Bronchial epithelial cell (primary cell): Measurements from ENCODE around the gene FSCN2. TPM values are rescaled to one million over a fixed set of nuclear protein-coding genes. Genes with fewer than 3 reads are reported as not detected.

Experiments used
- DNase-seq: peaks from one replicate; pipeline ENCODE4 v3.0.0-alpha.2; 2010; ENCODE audit warnings: low read depth
- FAIRE-seq: peaks from 2 replicates; lab custom pipeline; 2011; peaks lifted over from hg19 to GRCh38; lab: Jason Lieb, UNC
- H3K27me3 ChIP-seq: 2 replicates; pipeline ENCODE4 v1.5.1; 2011; ENCODE audit warnings: low read length; ENCODE audit not compliant: control insufficient read depth, insufficient read depth
- H3K36me3 ChIP-seq: 2 replicates; pipeline ENCODE4 v1.5.1; 2011; ENCODE audit warnings: low read length; ENCODE audit not compliant: control insufficient read depth, insufficient read depth
- H3K4me3 ChIP-seq: 2 replicates; pipeline ENCODE4 v1.5.1; 2011; ENCODE audit warnings: mild to moderate bottlenecking, low read depth, low read length, control low read depth
- CTCF ChIP-seq: IDR thresholded peaks from 2 replicates; pipeline ENCODE4 v1.5.1; 2011; ENCODE audit warnings: mild to moderate bottlenecking, moderate library complexity, low read length, control low read depth, inconsistent platforms; ENCODE audit not compliant: insufficient read depth, severe bottlenecking
- total RNA-seq: library from RNA; depleted of rRNA; stranded (reverse); fragments of >200 nt; gene quantifications from 2 replicates; pipeline ENCODE4 v1.2.1, GENCODE V29; 2014

Gene FSCN2
- total RNA-seq, 1 donor from 2014 or later: 1.3 TPM

DNA sequence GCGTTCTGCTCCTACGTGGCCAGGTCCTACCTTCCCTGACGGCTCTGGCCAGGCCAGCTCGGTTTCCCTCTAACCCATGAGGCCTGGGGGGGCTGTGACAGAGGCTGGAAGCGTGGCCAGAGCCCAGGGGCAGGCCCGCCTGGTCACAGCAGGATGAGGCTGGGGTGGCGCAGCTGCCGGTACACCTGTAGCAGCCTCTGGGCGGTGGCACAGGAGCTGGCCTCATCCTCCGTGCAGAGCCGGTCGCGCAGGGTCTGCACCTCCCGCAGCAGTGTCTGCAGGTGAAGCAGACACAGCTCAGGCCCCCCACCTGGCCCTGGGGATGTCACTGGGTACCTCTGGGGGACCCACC, 12.5 kb downstream of the FSCN2 start:
- TF ChIP-seq CTCF: no peak
- no peak for DNase-seq
- H3K36me3 ChIP-seq: peaks cover 23% of the 10 kb centered on the region
- no peak for FAIRE-seq
- peaks cover 8% of the 10 kb centered on the region for H3K27me3 ChIP-seq
- no peak overlapping the region for H3K4me3 ChIP-seq

- H3K4me3 ChIP-seq: no peak overlapping the region
- peaks cover 27% of the 10 kb centered on the region for H3K36me3 ChIP-seq
- DNase-seq (no peak), FAIRE-seq (no peak)
- TF ChIP-seq CTCF: no peak
- peaks cover 4% of the 10 kb centered on the region for H3K27me3 ChIP-seq
These were observed 12.9 kb downstream of the FSCN2 start for GRCh38 chr17:81541123-81541522.

DNA sequence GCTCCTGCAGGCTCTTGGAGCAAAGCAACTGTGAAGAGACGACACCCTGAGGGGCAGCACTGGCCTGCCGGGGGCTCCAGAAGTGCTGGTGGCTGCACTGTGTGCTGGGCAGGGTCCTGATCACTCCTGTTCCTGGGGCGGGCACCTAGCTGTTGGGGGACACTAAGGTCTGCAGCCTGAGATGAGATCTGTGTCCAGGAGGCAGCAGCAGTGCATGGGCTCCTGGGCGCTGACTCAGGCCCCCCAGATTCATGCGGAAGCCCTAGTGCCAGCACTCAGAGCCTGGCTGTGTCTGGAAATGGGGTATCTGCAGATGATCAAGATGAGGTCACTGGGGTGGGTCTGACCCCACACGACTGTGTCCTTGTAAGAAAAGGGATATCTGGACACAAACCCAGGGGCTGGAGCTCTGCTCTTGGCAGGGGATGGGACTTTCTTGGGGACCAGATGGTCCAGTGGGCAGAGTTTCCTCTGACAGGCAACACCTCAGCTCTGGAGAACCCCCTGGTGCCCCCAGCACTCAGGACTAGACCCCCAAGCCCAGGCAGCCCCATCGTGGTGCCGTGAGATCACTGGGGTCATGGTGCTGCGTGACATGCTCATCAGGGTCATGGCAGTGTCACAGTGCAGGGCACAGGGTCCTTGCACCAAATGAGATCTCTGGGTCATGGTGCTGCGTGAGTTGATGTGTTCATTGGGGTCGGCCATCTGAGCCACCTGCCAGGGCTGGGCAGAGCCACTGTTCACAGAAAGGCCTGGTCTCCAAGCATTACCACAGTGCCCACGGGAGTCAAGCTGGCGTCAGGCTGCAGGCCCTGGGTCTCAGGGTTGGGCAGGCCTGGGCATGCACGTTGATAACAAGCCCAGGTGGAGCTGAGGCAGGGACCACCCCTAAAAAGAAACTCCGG, 14.5 kb downstream of the FSCN2 start:
- DNase-seq (no peak), FAIRE-seq (no peak)
- TF ChIP-seq CTCF: no peak
- no peak overlapping the region for H3K4me3 ChIP-seq
- no peaks in the 10 kb centered on the region for H3K27me3 ChIP-seq
- peaks cover 37% of the 10 kb centered on the region for H3K36me3 ChIP-seq

DNA sequence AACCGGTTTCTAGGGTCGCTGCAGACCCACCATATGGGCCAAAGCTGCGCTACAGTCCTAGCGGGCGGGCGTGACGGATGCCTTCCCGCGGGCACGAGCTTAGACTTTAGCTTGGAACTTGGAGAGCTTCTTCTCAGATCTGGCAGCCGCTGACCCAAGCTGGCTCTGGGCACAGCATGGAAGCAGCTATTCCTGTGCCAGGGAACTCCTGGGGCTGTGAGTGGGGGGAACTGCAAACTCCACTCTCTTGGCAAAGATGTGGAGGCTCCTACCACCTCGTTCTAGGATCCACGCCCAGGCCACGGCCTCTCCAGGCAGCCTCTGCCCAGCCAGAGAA, 15.1 kb downstream of the FSCN2 start:
- no peak for TF ChIP-seq CTCF
- Histone ChIP-seq H3K27me3 (no peaks in the 10 kb centered on the region), H3K4me3 (no peak overlapping the region), H3K36me3 (peaks cover 43% of the 10 kb centered on the region)
- DNase-seq (no peak), FAIRE-seq (no peak)

GRCh38 chr17:81543756-81544155, 15.6 kb downstream of the FSCN2 start:
- no peak overlapping the region for H3K4me3 ChIP-seq
- DNase-seq (no peak), FAIRE-seq (no peak)
- no peaks in the 10 kb centered on the region for H3K27me3 ChIP-seq
- no peak for TF ChIP-seq CTCF
- H3K36me3 ChIP-seq: peaks cover 43% of the 10 kb centered on the region
